Progenitor cell of endocrine pancreas (in vitro differentiated cells): Measurements from ENCODE around the gene ZBTB16. TPM values are rescaled to one million over a fixed set of nuclear protein-coding genes. Genes with fewer than 3 reads are reported as not detected.

Experiments
- DNase-seq: peaks from one replicate; pipeline ENCODE4 v3.0.0; 2021; ENCODE audit warnings: low spot score; ENCODE audit not compliant: unreplicated experiment
- H3K27ac Mint-ChIP-seq: 2 replicates; pipeline ENCODE4 v1.8.0; 2021; ENCODE audit warnings: mild to moderate bottlenecking, moderate library complexity, mixed read lengths
- H3K27me3 Mint-ChIP-seq: 2 replicates; pipeline ENCODE4 v1.8.0; 2021; ENCODE audit warnings: mixed read lengths
- H3K36me3 Mint-ChIP-seq: 2 replicates; pipeline ENCODE4 v1.8.0; 2022; ENCODE audit warnings: mixed read lengths; ENCODE audit not compliant: insufficient read depth
- H3K4me1 Mint-ChIP-seq: 2 replicates; pipeline ENCODE4 v1.8.0; 2021; ENCODE audit warnings: low read depth, mixed read lengths
- H3K4me3 Mint-ChIP-seq: 2 replicates; pipeline ENCODE4 v1.8.0; 2021; ENCODE audit warnings: low read depth, mild to moderate bottlenecking, moderate library complexity, mixed read lengths
- H3K9me3 Mint-ChIP-seq: 2 replicates; pipeline ENCODE4 v1.8.0; 2021; ENCODE audit warnings: low read depth, mixed read lengths
- total RNA-seq: library from RNA; stranded (reverse); gene quantifications from 2 replicates; pipeline ENCODE4 v1.2.1, GENCODE V29; 2021
- TF ChIP-seq, protein P1 (sequence below): fragments of 200-600 bp; sonication (generic); IDR thresholded peaks from one replicate; pipeline ENCODE4 v1.5.0; 2021; ENCODE audit warnings: antibody characterized with exemption, mild to moderate bottlenecking; ENCODE audit not compliant: unreplicated experiment

Gene ZBTB16
- total RNA-seq, 1 donor from 2014 or later: 29.6 TPM

DNA sequence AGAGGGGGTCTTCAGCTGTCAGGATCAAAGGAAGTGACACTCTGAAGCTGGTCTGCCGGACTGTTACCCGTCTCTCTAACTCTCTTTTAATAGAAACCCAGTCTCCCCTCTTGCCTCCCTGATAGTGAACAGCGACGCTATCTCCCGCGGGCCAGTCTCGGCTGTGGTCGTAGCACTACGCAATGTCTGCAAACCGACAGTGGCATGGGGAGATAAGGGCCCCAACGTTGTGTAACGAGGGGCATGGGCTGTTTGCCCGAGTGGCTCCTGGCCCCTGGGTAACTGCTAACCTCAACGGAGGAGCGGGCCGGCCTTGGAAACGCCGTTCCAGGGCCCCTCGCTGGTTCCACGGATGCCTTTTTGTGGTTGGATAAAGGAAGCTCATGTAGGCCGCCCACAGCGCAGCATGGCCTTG is 23.3 kb downstream of the ZBTB16 start:
- Mint-ChIP-seq H3K27me3 (no peaks in the 10 kb centered on the region), H3K27ac (peak overlapping the region; percentile 26), H3K36me3 (peaks cover 3% of the 10 kb centered on the region), H3K4me3 (no peak overlapping the region), H3K4me1 (peaks cover 85% of the 10 kb centered on the region), H3K9me3 (no peaks in the 10 kb centered on the region)
- no peak for DNase-seq
- TF ChIP-seq, protein P1, sequence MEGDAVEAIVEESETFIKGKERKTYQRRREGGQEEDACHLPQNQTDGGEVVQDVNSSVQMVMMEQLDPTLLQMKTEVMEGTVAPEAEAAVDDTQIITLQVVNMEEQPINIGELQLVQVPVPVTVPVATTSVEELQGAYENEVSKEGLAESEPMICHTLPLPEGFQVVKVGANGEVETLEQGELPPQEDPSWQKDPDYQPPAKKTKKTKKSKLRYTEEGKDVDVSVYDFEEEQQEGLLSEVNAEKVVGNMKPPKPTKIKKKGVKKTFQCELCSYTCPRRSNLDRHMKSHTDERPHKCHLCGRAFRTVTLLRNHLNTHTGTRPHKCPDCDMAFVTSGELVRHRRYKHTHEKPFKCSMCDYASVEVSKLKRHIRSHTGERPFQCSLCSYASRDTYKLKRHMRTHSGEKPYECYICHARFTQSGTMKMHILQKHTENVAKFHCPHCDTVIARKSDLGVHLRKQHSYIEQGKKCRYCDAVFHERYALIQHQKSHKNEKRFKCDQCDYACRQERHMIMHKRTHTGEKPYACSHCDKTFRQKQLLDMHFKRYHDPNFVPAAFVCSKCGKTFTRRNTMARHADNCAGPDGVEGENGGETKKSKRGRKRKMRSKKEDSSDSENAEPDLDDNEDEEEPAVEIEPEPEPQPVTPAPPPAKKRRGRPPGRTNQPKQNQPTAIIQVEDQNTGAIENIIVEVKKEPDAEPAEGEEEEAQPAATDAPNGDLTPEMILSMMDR: no peak

DNA sequence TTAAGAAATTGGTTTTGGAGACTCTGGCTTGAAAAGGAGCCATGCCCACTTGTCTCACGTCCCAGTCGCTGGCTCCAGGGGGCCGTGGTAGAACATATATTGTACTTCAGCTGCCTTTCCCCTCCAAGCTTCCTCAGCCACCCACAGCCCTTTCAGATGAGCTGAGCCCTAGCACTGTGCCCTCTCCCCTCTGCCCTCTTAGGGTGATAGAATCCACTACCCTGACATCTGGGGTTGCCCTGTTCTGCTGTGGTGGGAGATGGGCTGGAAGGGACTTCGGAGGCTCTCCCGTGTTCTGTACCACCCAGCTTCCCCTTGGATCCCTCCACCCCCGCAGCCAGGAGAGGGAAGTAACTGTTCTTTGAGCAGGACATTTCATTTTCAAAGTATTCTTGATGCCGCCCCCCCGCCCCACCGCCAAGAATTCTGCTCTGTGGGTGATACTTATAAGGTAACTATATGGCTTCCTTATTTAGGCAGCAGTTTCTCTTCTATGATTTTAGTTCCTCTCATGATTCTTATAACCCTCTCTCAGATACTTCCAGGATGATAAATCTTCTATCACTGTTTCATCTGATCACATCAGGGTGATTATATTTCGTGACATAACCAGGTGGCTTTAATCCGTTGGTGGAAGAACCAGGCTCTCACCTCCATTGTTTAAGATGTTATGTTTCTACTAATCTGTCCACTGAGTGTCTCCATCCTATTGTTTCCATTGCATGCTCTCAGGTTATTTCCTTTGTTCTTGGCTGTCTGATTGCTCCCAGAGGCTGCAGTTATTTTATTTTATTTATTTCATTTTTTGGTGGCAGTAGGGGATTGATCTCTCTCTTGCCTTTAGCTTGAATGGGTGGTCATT is 24.1 kb downstream of the ZBTB16 start:
- TF ChIP-seq, protein P1: no peak
- peaks cover 82% of the 10 kb centered on the region for H3K4me1 Mint-ChIP-seq
- H3K27ac Mint-ChIP-seq: peak overlapping the region; percentile 86
- H3K27me3 Mint-ChIP-seq: no peaks in the 10 kb centered on the region
- no peaks in the 10 kb centered on the region for H3K9me3 Mint-ChIP-seq
- no peak for DNase-seq
- H3K4me3 Mint-ChIP-seq: no peak overlapping the region
- peaks cover 3% of the 10 kb centered on the region for H3K36me3 Mint-ChIP-seq

DNA sequence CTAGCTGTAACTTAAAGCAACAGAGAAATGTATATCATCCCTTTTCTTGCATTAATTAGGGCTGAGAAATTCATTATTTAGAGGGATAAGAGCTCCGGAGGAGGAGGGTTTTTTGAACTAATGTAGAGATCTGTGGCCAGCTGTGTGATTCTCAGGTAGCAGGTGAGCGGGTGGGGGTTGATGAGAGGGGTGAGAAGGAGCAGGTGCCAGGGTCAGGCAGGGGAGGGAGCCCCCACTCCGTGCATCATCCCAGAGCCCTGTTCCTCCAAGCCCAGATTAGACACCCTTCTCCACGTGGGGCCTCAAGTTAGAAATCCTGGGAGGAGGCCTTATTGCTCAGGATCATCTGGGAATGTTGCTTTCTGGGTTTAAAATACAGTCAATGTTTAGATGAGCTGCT is 24.9 kb downstream of the ZBTB16 start:
- no peak overlapping the region for H3K4me3 Mint-ChIP-seq
- no peaks in the 10 kb centered on the region for H3K27me3 Mint-ChIP-seq
- H3K27ac Mint-ChIP-seq: peak overlapping the region; percentile 86
- peaks cover 78% of the 10 kb centered on the region for H3K4me1 Mint-ChIP-seq
- TF ChIP-seq, protein P1: no peak
- no peaks in the 10 kb centered on the region for H3K9me3 Mint-ChIP-seq
- DNase-seq: no peak
- peaks cover 3% of the 10 kb centered on the region for H3K36me3 Mint-ChIP-seq

DNA sequence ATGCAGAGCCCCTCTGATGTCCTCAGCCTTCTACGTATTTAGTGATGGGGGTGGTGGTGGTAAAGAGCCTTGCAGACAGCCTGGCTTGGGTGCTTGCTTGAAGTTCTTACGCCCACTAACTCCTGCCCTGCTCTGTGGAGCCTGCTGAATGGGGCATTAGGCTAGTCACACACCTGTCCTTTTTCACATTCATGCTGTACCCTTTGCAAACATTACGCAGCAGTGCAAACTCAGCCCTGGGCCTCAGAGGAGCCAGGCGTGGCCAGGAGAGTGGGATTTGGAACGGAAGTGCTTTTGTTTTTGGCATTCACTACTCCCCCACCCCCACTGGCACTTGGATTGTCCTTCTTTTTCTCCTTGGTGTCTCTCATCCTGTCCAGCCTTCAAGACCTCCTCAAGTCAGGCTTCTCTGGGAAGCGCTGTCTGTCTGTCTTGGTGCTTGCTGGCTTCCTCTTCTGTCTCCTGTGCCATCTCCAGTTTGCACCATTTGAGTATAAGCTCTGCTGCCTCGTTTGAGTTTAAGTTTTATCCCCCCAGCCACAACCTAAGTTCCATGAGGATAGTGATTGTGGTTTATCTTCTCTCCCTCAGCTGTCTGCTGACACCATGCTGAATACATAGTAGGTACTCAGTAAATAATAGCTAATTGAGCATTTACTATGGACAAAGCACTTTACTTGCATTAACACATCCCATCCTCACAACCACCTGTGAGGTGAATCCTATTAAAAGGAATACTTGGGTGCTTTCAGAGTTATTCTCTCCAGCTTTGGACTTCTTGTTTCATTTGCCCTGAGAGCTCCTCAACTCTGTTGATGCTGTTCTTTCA is 26.7 kb downstream of the ZBTB16 start:
- Mint-ChIP-seq H3K4me3 (no peak overlapping the region), H3K4me1 (peaks cover 77% of the 10 kb centered on the region), H3K36me3 (peaks cover 3% of the 10 kb centered on the region), H3K9me3 (no peaks in the 10 kb centered on the region), H3K27me3 (no peaks in the 10 kb centered on the region), H3K27ac (peak overlapping the region; percentile 96)
- TF ChIP-seq, protein P1: no peak
- DNase-seq: no peak

DNA sequence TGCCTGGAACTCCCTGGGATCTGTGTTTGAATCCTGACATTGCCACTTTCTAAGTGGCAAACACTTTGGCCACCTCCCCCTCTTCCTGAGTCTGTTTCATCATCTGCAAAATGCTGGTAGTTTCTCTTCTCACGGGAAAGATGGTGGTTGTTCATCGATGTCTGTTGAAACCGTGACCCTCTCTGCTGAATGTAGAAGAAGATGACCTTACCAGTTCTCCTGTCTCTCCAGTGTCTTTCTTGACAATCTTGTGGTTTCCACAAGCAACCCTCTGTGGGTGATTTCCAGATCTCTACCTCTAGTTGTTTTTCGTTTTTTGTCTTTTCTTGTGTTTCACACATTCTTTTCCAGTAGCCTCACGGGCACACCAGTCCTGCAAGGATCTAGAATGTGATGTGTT is 27.5 kb downstream of the ZBTB16 start:
- H3K27ac Mint-ChIP-seq: peak overlapping the region; percentile 86
- H3K36me3 Mint-ChIP-seq: peaks cover 3% of the 10 kb centered on the region
- H3K4me3 Mint-ChIP-seq: no peak overlapping the region
- H3K27me3 Mint-ChIP-seq: no peaks in the 10 kb centered on the region
- no peaks in the 10 kb centered on the region for H3K9me3 Mint-ChIP-seq
- H3K4me1 Mint-ChIP-seq: peaks cover 78% of the 10 kb centered on the region
- DNase-seq: no peak
- TF ChIP-seq, protein P1: no peak
